GM04504 (cell line): ENCODE results near the gene SERPINB6.
"Not testable (repeated sequence)": the region's sequence is repeated elsewhere in the genome, so short reads cannot be mapped to it uniquely, and the experiment has no call there.

Experiments used
- DNase-seq: peaks from one replicate; pipeline ENCODE4 v3.0.0-alpha.2; 2012; ENCODE audit warnings: low read depth

SERPINB6 gene

GRCh38 chr6:2958776-2959175 lies 12.6 kb downstream of the SERPINB6 start:
- no peak for DNase-seq

- DNase-seq, result no peak
These were observed 13.0 kb downstream of the SERPINB6 start for GRCh38 chr6:2958331-2958711.

GRCh38 chr6:2957696-2958330 lies 13.6 kb downstream of the SERPINB6 start:
- DNase-seq, result no peak

- no peak for DNase-seq
These were observed 14.3 kb downstream of the SERPINB6 start for GRCh38 chr6:2956930-2957685.

GRCh38 chr6:2953098-2953497 lies 18.3 kb downstream of the SERPINB6 start:
- no peak for DNase-seq

GRCh38 chr6:2952557-2953095 lies 18.7 kb downstream of the SERPINB6 start:
- peak; percentile 91 for DNase-seq

- DNase-seq, result no peak
These were observed 19.6 kb downstream of the SERPINB6 start for GRCh38 chr6:2951728-2952127.

- no peak for DNase-seq
These were observed 20.7 kb downstream of the SERPINB6 start for GRCh38 chr6:2950713-2951112.

- no peak for DNase-seq
These were observed 21.8 kb downstream of the SERPINB6 start for GRCh38 chr6:2949536-2950083.

GRCh38 chr6:2949121-2949520 lies 22.2 kb downstream of the SERPINB6 start:
- no peak for DNase-seq

GRCh38 chr6:2948228-2949025 lies 22.9 kb downstream of the SERPINB6 start:
- DNase-seq, result no peak

GRCh38 chr6:2947445-2947844 lies 23.9 kb downstream of the SERPINB6 start:
- DNase-seq, result no peak

- DNase-seq, result no peak
These were observed 26.3 kb downstream of the SERPINB6 start for GRCh38 chr6:2945153-2945452.

- DNase-seq, result no peak
These were observed 26.8 kb downstream of the SERPINB6 start for GRCh38 chr6:2944405-2945152.

GRCh38 chr6:2943564-2943955 lies 27.8 kb downstream of the SERPINB6 start:
- DNase-seq, result no peak

- no peak for DNase-seq
These were observed 28.3 kb downstream of the SERPINB6 start for GRCh38 chr6:2942914-2943563.

- DNase-seq, result not testable (repeated sequence)
These were observed 29.3 kb downstream of the SERPINB6 start for GRCh38 chr6:2942116-2942515.

- no peak for DNase-seq
These were observed 30.5 kb downstream of the SERPINB6 start for GRCh38 chr6:2940851-2941250.

GRCh38 chr6:2940010-2940850 lies 31.1 kb downstream of the SERPINB6 start:
- no peak for DNase-seq

GRCh38 chr6:2939315-2940009 lies 31.9 kb downstream of the SERPINB6 start:
- no peak for DNase-seq
